Right ventricle myocardium inferior (tissue), 1 donor: ENCODE measurements around the gene MT1M. TPM values are rescaled to one million over a fixed set of nuclear protein-coding genes. Genes with fewer than 3 reads are reported as not detected.
"Not testable (repeated sequence)": the region's sequence is repeated elsewhere in the genome, so short reads cannot be mapped to it uniquely, and the experiment has no call there.

Experiments
- ATAC-seq: fragments of 200-7000 bp; cut with Tn5 transposase; one replicate; pipeline ENCODE4 v1.9.1; 2020; ENCODE audit warnings: mild to moderate bottlenecking, moderate library complexity
- DNase-seq: peaks from one replicate; pipeline ENCODE4 v3.0.0; 2021; ENCODE audit errors: missing footprints
- intact Hi-C: fragments of 100-400 bp; cut with DNase I; formaldehyde crosslinking; loops from one replicate; pipeline ENCODE4 v1.11.0; 2022
- total RNA-seq: library from RNA; stranded (reverse); fragmentation: NEBNext Ultra II Directional; extraction: Animal tissue kit (Norgen Biotek cat#: 25700); gene quantifications from one replicate; pipeline ENCODE4 v1.2.1, GENCODE V29; 2021
- donor health status: DM: no; HTN: yes; CAD: no; lungs with severe emphysema.

The MT1M gene
- total RNA-seq, 1 donor from 2014 or later: 6.7 TPM

DNA sequence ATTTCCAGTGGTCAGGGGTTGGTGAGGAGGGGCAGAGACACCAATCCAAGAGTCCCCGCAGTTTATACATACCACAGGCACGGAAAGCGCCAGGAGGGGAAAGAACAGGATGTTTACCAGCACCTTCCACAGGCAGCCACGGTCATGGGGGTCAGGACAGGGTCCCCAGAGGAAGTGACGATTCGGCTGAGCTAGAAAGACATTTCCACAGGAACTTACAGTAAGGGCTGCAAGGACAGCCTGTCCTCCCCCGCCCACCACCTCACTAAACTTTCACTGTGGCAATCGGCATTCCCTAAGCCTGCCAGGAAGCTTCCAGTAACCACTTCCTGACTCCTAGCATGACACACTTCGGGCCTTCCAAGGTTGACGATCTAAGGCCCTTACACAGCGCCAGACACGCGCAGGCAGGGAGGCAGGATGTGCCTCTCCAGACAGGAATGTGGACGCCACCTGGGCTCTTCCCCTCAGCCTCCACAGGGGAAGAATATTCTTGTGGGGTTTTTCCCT, 25.3 kb upstream of the MT1M start:
- intact Hi-C loops: loop anchor here (2.0 kb wide), 2 partner anchors 26 to 76 kb away; partner anchors contain the start of genes MT1M and MT1X
- peak; percentile 85 for DNase-seq
- peak; percentile 8 for ATAC-seq

GRCh38 chr16:56607675-56608042, 24.8 kb upstream of the MT1M start:
- no peak for DNase-seq
- ATAC-seq: no peak
- intact Hi-C loops: loop anchor here (1.0 to 2.0 kb wide), 4 partner anchors 10 to 75 kb away; partner anchors contain the start of genes MT1M and MT1X

DNA sequence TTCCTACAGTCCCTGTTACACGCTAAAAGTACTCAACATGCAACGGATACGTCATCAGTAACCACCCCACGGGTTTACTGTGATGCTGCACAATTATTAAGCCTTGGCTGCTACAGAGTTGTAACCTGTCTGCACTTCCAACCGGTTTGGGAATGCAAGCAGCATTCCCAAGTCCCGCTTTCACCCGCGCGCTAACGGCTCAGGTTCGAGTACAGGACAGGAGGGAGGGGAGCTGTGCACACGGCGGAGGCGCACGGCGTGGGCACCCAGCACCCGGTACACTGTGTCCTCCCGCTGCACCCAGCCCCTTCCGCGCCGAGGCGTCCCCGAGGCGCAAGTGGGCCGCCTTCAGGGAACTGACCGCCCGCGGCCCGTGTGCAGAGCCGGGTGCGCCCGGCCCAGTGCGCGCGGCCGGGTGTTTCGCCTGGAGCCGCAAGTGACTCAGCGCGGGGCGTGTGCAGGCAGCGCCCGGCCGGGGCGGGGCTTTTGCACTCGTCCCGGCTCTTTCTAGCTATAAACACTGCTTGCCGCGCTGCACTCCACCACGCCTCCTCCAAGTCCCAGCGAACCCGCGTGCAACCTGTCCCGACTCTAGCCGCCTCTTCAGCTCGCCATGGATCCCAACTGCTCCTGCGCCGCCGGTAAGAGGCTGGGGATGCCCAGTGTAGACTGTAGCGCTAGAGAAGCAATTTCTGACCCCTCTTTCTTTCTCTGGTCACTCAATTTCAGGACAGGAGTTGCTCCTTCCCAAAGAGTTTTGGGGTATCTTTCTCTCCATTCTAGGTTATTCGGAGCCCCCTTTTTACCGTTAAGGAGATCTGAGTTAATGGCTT, 24.2 kb upstream of the MT1M start, which contains the start of gene MT2A:
MT2A (plus strand) TSS at position 542 of the 833 bp plus-strand sequence; CDS start at position 614, 72 bp downstream.
- peak; percentile 85 for ATAC-seq

DNA sequence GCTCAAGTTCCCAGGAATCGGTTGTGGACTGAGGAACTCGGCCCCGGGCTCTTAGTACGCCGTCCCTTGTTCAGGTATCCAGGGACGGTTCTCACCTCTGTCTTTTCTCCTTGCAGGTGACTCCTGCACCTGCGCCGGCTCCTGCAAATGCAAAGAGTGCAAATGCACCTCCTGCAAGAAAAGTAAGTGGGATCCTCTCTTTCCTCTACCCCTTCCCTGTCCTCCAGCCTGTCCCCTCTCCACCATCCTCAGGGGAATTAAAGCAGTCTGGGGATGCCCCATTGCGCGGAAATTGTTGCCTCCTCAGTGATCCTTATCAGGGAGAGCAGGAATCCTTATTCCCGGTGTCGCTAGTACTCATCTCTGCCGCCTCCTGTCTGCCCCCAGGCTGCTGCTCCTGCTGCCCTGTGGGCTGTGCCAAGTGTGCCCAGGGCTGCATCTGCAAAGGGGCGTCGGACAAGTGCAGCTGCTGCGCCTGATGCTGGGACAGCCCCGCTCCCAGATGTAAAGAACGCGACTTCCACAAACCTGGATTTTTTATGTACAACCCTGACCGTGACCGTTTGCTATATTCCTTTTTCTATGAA, 23.5 kb upstream of the MT1M start:
- ATAC-seq (no peak), DNase-seq (no peak)
- intact Hi-C loops: loop anchor here (1.0 kb wide), 2 partner anchors 8 to 17 kb away; no protein-coding TSS in a partner anchor

More for the DNA sequence above, 24.2 kb upstream of the MT1M start, which contains the start of gene MT2A:
- peak; percentile 99 for DNase-seq
- intact Hi-C loops: loop anchor here (1.0 kb wide), 2 partner anchors 9 to 18 kb away; no protein-coding TSS in a partner anchor

DNA sequence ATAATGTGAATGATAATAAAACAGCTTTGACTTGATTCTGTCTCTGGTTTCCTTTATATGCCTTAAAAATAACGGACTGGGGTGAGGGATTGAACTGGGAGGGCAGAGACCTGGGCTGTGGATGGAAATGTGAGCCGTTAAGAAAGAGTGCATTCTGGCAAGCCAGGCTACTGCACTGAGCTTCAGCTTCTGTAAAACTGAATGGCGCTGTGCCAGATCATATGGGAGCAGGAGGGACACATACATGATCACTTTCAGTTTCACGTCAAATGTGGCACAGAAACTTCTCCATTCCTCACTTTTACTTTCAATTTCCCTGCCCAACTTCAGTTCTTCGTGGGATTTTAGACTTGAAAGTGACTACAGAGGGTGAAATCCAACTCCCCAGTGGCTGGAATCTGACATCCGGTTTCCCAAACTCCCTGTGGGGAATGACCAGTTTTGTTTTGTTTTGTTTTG, 23.0 kb upstream of the MT1M start:
- peak; percentile 76 for DNase-seq
- intact Hi-C loops: no loop called here

DNA sequence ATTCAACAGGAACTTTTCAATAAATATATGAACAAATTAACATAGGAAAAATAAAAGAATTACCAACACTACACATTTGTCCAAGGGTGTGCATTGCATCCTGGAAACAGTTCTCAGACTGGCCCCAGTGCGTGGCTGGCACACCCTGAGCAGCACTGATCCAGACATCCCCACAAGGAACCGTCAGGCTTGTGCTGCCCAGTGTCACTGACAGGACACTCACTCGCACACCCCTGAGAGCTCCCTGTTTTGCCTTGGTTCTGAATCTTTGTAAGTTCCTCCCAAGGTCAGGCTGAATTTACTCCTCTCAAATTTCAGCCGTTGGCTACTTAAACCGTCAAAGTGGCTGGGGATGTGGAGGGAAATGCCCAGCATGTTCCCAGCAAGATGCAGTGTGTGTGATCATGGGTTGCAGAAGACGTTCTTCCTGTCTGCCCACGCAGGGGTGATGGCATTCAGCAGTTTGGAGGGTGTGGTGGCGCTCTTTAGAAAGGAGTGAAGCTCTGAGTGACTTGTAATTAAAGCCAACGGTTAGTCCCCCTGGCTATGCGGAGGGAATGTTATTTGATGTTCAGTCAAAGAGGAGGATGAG, 22.3 kb upstream of the MT1M start:
- DNase-seq (no peak), ATAC-seq (no peak)
- intact Hi-C loops: no loop called here

More for the DNA sequence above, 23.0 kb upstream of the MT1M start:
- ATAC-seq: no peak

DNA sequence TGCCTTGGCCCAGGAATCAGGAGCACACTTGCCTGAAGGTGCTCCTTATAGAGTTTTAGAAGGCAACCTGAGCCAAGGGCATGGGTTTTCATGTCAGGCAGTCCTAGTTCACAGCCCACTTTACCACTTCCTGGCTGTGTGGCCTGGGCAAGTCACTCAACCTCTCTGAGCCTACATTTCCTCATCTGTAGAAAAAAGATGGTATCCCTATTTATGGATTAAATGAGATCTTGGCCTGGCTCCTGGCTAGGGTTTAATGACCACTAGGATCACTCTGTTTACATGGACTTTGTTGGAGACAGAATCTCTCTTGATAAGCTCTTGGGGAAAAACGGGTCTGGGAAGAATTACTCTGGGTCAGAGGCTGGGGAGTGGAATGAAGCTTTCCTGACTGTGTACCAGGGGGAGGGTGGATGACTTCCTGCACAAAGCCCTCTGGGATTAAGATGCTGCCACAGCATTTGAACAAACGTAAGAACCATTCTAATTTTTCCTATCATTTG, 21.8 kb upstream of the MT1M start:
- DNase-seq: no peak
- intact Hi-C loops: loop anchor here (1.0 kb wide), 1 partner anchor 15 kb away; the partner anchor contains the start of gene MT1E
- no peak for ATAC-seq

DNA sequence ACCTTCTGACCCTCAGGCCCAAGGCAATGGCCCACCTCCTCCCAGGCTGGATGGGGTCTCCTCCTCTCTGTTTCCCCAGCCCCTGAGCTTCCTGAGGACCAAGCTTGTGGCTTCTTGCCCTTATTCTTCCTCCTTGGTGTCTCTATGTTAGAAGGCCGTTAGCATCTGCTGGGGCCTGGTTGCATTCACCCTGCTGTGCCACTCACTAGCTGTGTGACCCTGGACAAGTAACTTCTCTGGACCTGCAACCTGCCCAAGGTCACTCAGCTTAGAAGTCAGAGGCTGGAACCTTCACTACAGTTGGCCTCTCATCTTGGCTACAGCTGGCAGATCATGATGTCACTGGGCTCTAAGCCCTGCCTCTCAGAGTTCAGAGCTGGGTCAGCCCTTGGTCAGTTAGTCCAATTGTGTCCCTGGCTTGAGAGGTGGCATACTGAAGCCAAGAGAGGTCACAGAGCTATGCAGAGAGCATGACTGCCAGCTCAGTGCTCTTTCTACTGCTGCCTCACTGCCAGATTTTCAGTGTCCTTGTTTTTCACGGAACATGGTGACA, 21.1 kb upstream of the MT1M start:
- intact Hi-C loops: loop anchor here (1.0 kb wide), 1 partner anchor 14 kb away; the partner anchor contains the start of gene MT1E
- ATAC-seq: peak; percentile 77
- no peak for DNase-seq

DNA sequence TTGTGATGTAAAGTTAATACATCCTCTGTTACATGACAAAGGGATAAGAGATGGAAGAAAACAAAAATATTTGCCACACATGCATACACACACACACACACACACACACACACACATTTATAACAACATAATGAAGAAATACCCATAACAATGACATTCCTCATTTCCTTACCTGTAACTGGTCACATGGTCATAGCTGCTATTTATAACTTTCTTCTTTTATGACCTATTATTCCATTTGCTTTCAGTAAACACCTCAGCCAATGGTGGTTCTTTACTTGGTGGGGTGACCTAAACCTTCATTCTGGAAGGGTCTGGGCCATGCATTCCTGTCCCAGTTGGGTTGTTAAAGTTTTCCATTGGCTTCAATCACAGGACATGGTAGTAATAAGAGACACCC, 18.8 kb upstream of the MT1M start:
- ATAC-seq (no peak), DNase-seq (no peak)
- intact Hi-C loops: no loop called here

- intact Hi-C loops: no loop called here
These were observed 17.9 kb upstream of the MT1M start for GRCh38 chr16:56614549-56614991.

DNA sequence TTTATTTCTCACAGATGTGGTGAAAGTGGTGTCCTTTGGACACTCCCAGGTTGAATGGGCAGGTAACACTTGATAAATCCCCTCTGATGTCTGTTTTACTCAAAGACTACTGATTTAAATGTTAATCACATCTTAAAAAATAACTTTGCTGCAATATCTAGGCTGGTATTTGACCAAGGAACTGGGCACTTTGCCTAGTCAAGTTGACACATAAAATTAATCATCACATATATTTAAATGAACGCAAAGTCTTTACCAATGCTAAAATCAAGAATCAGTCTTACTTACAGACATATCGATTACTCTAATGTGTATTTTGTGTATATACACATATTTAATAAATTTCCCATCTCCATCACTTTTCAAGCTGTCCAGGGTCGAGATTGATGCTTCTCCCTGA, 17.1 kb upstream of the MT1M start:
- ATAC-seq (no peak), DNase-seq (no peak)
- intact Hi-C loops: no loop called here

More at GRCh38 chr16:56614549-56614991, 17.9 kb upstream of the MT1M start:
- DNase-seq (no peak), ATAC-seq (no peak)

- intact Hi-C loops: loop anchor here (1.0 kb wide), 1 partner anchor 8 kb away; the partner anchor contains the start of gene MT2A
- no peak for DNase-seq
- ATAC-seq: peak; percentile 11
These were observed 15.7 kb upstream of the MT1M start for GRCh38 chr16:56616608-56617211.

DNA sequence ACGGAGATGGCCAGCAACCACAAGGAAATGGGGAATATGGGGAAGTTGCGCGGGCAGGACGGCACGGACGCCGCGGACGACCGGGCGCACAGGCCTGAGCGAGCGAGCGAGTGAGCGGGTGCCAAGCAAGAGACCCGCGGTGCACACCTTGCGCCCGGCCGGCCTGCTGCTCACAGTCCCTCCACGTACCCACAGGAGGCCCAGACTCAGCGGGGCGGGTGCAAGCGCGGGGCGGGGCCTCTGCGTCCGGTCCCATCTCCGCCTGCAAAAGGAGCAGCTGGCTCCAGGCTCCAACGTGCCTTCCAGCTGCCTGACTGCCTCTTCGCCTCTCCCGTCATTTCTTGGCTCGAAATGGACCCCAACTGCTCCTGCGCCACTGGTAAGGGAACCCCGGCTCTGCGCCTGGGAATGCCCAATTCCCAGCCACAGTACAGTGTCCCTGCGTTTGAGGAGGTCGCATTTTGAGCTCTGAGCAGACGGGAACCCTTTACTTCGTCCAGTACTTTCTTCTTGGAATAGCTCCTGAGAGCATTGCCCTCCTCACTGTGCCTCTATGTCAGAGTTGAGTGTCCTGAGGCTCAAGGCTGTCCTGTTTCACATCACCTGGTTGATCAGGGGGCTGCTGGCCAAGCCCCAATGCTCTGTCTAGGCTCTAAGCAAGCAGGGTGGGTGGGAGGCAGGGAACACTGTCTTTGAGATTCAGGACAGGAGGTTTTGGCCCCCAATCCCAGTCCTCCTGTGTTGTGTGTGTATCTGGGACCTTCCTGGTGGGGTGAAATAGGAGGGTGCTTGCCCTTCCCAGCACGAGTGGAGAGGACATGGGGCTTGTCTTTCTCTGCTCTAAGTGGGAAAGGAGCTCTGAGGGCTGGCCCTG, 15.0 kb upstream of the MT1M start:
- DNase-seq (peak; percentile 90), ATAC-seq (peak; percentile 94)
- intact Hi-C loops: loop anchor here (1.0 kb wide), 1 partner anchor 9 kb away; the partner anchor contains the start of gene MT2A

DNA sequence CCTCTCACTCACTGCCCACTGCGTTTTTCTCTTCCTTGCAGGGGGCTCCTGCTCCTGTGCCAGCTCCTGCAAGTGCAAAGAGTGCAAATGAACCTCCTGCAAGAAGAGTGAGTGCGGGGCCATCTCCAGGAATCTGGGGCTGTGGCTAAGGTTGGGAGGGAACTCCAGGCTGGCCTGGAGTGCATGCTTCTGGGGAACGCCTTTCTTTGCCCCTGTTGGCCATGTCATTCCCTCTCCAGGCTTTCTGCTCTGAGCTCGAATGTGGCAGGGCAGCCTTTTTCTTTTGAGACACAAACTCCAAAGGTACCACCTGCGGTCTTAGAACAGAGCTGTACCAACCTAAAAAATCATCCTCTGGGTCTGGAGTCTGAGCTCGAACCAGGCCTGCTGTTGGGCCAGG, 14.3 kb upstream of the MT1M start:
- DNase-seq: no peak
- intact Hi-C loops: no loop called here

DNA sequence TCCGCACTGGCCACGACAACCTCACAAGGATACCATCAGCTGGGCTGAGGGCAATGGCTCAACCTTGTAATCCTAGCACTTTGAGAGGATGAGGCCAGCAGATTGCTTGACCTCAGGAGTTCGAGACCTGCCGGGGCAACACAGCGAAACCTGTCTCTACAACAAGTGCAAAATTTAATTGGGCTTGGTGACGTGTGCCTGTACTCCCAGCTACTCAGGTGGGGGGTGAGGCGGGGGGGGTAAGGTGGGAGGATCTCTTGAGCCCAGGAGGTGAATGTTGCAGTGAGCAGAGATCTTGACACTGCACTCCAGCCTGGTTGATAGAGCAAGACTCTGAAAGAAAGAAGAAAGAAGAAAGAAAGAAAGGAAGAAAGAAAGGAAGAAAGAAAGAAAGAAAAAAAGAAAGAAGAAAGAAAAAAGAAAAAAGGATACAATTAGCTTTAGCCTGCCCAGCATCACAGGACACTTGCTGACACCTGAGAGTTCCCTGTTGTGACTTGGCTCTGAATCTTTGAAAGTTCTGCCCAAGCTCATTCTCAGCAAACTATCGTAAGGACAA, 12.0 kb upstream of the MT1M start:
- DNase-seq (no peak), ATAC-seq (no peak)
- intact Hi-C loops: no loop called here

More for the DNA sequence above, 14.3 kb upstream of the MT1M start:
- ATAC-seq: no peak

DNA sequence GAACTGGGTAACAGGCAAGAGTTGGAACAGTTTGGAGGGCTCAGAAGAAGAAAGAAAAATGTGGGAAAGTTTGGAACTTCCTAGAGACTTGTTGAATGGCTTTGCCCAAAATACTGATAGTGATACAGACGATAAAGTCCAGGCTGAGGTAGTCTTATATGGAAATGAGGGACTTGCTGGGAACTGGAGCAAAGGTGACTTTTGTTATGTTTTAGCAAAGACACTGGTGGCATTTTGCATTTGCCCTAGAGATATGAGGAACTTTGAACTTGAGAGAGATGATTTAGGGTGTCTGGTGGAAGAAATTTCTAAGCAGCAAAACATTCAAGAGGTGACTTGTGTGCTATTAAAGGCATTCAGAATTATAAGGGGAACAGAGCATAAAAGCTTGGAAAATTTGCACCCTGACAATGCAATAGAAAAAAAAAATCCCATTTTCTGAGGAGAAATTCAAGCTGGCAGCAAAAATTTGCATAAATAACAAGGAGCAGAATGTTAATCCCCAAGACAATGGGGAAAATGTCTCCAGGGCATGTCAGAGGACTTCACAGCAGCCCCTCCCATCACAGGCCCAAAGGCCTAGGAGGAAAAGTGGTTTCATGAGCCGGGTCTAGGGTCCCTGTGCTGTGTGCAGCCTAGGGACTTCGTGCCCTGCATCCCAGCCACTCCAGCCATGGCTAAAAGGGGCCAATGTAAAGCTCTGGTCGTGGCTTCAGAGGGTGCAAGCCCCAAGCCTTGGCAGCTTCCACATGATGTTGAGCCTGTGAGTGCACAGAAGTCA, 10.6 kb upstream of the MT1M start:
- ATAC-seq, DNase-seq, intact Hi-C loops: not testable (repeated sequence)
